SK-N-SH treated with all-trans-retinoic acid at 6 μM for 48 hours (cell line): ENCODE results near the gene SCAMP5.

ENCODE experiments used
- ATAC-seq: fragments of 200-7000 bp; cut with Tn5 transposase; 3 replicates; pipeline ENCODE4 v1.9.1; 2020; ENCODE audit warnings: mild to moderate bottlenecking, moderate library complexity
- ARNTL ChIP-seq: fragments of 450-650 bp; formaldehyde crosslinking; IDR thresholded peaks from 2 replicates; pipeline ENCODE4 v1.5.0; 2020; ENCODE audit warnings: low read depth, mild to moderate bottlenecking, moderate library complexity, borderline replicate concordance
- BACH2 ChIP-seq: fragments of 250-450 bp; sonication (Bioruptor Pico); IDR thresholded peaks from 2 replicates; pipeline ENCODE4 v1.9.0; 2021; ENCODE audit warnings: mild to moderate bottlenecking, borderline replicate concordance
- CSDC2 ChIP-seq: fragments of 250-450 bp; sonication (Bioruptor Pico); IDR thresholded peaks from 2 replicates; pipeline ENCODE4 v1.5.0; 2020; ENCODE audit warnings: mild to moderate bottlenecking, moderate library complexity
- CSRNP3 ChIP-seq: fragments of 250-450 bp; sonication (Bioruptor Pico); IDR thresholded peaks from 2 replicates; pipeline ENCODE4 v1.5.1; 2021; ENCODE audit warnings: mild to moderate bottlenecking, moderate library complexity
- ESRRG ChIP-seq: fragments of 250-450 bp; sonication (Bioruptor Pico); IDR thresholded peaks from 2 replicates; pipeline ENCODE4 v1.6.1; 2021; ENCODE audit warnings: mild to moderate bottlenecking
- GLIS3 ChIP-seq: fragments of 250-450 bp; sonication (Bioruptor Pico); IDR thresholded peaks from 2 replicates; pipeline ENCODE4 v1.5.0; 2020; ENCODE audit warnings: mild to moderate bottlenecking, moderate library complexity
- ISL1 ChIP-seq: fragments of 250-450 bp; sonication (Bioruptor Pico); IDR thresholded peaks from 2 replicates; pipeline ENCODE4 v2.1.2; 2022; ENCODE audit warnings: mild to moderate bottlenecking, moderate library complexity
- OSR1 ChIP-seq: fragments of 250-450 bp; sonication (Bioruptor Pico); IDR thresholded peaks from 2 replicates; pipeline ENCODE4 v1.8.0; 2022; ENCODE audit warnings: moderate library complexity, mild to moderate bottlenecking, inconsistent platforms
- PATZ1 ChIP-seq: fragments of 250-450 bp; sonication (Bioruptor Pico); IDR thresholded peaks from 2 replicates; pipeline ENCODE4 v1.8.0; 2020; ENCODE audit warnings: mild to moderate bottlenecking, moderate library complexity, borderline replicate concordance
- PPARA ChIP-seq: fragments of 250-450 bp; sonication (Bioruptor Pico); IDR thresholded peaks from 2 replicates; pipeline ENCODE4 v1.5.0; 2020; ENCODE audit warnings: mild to moderate bottlenecking, borderline replicate concordance
- RARB ChIP-seq: fragments of 250-450 bp; sonication (Bioruptor Pico); IDR thresholded peaks from 2 replicates; pipeline ENCODE4 v1.8.0; 2021; ENCODE audit warnings: mild to moderate bottlenecking, moderate library complexity
- SNAI2 ChIP-seq: fragments of 250-450 bp; sonication (Bioruptor Pico); IDR thresholded peaks from 2 replicates; pipeline ENCODE4 v1.5.0; 2020; ENCODE audit warnings: mild to moderate bottlenecking, moderate library complexity
- TCF4 ChIP-seq: fragments of 250-450 bp; sonication (Bioruptor Pico); IDR thresholded peaks from 2 replicates; pipeline ENCODE4 v1.8.0; 2021; ENCODE audit warnings: mild to moderate bottlenecking, moderate library complexity, borderline replicate concordance
- TOX ChIP-seq: fragments of 250-450 bp; sonication (Bioruptor Pico); IDR thresholded peaks from 2 replicates; pipeline ENCODE4 v1.8.0; 2021; ENCODE audit warnings: mild to moderate bottlenecking, moderate library complexity, borderline replicate concordance
- ZC3H10 ChIP-seq: fragments of 250-450 bp; sonication (Bioruptor Pico); IDR thresholded peaks from 2 replicates; pipeline ENCODE4 v1.5.1; 2021; ENCODE audit warnings: mild to moderate bottlenecking, moderate library complexity
- ZFP3 ChIP-seq: fragments of 250-450 bp; sonication (Bioruptor Pico); IDR thresholded peaks from 2 replicates; pipeline ENCODE4 v1.5.0; 2020; ENCODE audit warnings: mild to moderate bottlenecking, moderate library complexity
- ZFP30 ChIP-seq: fragments of 450-650 bp; formaldehyde crosslinking; IDR thresholded peaks from 2 replicates; pipeline ENCODE4 v1.5.0; 2022; ENCODE audit warnings: mild to moderate bottlenecking, moderate library complexity
- ZNF70 ChIP-seq: fragments of 450-650 bp; formaldehyde crosslinking; IDR thresholded peaks from 2 replicates; pipeline ENCODE4 v1.5.0; 2020; ENCODE audit warnings: mild to moderate bottlenecking, moderate library complexity
- ZNF8 ChIP-seq: fragments of 450-650 bp; formaldehyde crosslinking; IDR thresholded peaks from 2 replicates; pipeline ENCODE4 v1.5.0; 2020; ENCODE audit warnings: mild to moderate bottlenecking, moderate library complexity
- TF ChIP-seq, protein P1 (sequence below): fragments of 250-450 bp; sonication (Bioruptor Pico); IDR thresholded peaks from 2 replicates; pipeline ENCODE4 v1.5.0; 2020; ENCODE audit warnings: mild to moderate bottlenecking, moderate library complexity
- TF ChIP-seq, protein P2 (sequence below): fragments of 250-450 bp; sonication (Bioruptor Pico); IDR thresholded peaks from 2 replicates; pipeline ENCODE4 v1.8.0; 2021; ENCODE audit warnings: low read depth, mild to moderate bottlenecking, moderate library complexity, borderline replicate concordance
- TF ChIP-seq, protein P3 (sequence below): fragments of 250-450 bp; sonication (Bioruptor Pico); IDR thresholded peaks from 2 replicates; pipeline ENCODE4 v1.5.1; 2020; ENCODE audit warnings: low read depth, mild to moderate bottlenecking, moderate library complexity

Gene SCAMP5

GRCh38 chr15:74958908-74959585, 36.3 kb upstream of the SCAMP5 start:
- no peak for ATAC-seq
- TF ChIP-seq, protein P1, sequence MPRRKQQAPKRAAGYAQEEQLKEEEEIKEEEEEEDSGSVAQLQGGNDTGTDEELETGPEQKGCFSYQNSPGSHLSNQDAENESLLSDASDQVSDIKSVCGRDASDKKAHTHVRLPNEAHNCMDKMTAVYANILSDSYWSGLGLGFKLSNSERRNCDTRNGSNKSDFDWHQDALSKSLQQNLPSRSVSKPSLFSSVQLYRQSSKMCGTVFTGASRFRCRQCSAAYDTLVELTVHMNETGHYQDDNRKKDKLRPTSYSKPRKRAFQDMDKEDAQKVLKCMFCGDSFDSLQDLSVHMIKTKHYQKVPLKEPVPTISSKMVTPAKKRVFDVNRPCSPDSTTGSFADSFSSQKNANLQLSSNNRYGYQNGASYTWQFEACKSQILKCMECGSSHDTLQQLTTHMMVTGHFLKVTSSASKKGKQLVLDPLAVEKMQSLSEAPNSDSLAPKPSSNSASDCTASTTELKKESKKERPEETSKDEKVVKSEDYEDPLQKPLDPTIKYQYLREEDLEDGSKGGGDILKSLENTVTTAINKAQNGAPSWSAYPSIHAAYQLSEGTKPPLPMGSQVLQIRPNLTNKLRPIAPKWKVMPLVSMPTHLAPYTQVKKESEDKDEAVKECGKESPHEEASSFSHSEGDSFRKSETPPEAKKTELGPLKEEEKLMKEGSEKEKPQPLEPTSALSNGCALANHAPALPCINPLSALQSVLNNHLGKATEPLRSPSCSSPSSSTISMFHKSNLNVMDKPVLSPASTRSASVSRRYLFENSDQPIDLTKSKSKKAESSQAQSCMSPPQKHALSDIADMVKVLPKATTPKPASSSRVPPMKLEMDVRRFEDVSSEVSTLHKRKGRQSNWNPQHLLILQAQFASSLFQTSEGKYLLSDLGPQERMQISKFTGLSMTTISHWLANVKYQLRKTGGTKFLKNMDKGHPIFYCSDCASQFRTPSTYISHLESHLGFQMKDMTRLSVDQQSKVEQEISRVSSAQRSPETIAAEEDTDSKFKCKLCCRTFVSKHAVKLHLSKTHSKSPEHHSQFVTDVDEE (CRISPR knock-in tag), result no peak
- no peak for TF ChIP-seq TOX (CRISPR knock-in tag)
- no peak for TF ChIP-seq TCF4 (CRISPR knock-in tag)
- TF ChIP-seq ZFP30, result no peak
- TF ChIP-seq PATZ1, result no peak
- no peak for TF ChIP-seq ISL1

GRCh38 chr15:74959586-74959939, 35.8 kb upstream of the SCAMP5 start:
- ATAC-seq, result no peak
- TF ChIP-seq GLIS3 (CRISPR knock-in tag) (no peak), ESRRG (CRISPR knock-in tag) (no peak), CSDC2 (CRISPR knock-in tag) (no peak), RARB (CRISPR knock-in tag) (no peak), SNAI2 (CRISPR knock-in tag) (no peak), ZFP3 (CRISPR knock-in tag) (no peak), OSR1 (CRISPR knock-in tag) (no peak), CSRNP3 (CRISPR knock-in tag) (no peak), PATZ1 (no peak), ZNF8 (no peak), PPARA (CRISPR knock-in tag) (no peak), ARNTL (CRISPR knock-in tag) (no peak), ZNF70 (CRISPR knock-in tag) (no peak), BACH2 (CRISPR knock-in tag) (no peak), ZC3H10 (CRISPR knock-in tag) (no peak)
- TF ChIP-seq, protein P1 (CRISPR knock-in tag), result no peak
- TF ChIP-seq, protein P2, sequence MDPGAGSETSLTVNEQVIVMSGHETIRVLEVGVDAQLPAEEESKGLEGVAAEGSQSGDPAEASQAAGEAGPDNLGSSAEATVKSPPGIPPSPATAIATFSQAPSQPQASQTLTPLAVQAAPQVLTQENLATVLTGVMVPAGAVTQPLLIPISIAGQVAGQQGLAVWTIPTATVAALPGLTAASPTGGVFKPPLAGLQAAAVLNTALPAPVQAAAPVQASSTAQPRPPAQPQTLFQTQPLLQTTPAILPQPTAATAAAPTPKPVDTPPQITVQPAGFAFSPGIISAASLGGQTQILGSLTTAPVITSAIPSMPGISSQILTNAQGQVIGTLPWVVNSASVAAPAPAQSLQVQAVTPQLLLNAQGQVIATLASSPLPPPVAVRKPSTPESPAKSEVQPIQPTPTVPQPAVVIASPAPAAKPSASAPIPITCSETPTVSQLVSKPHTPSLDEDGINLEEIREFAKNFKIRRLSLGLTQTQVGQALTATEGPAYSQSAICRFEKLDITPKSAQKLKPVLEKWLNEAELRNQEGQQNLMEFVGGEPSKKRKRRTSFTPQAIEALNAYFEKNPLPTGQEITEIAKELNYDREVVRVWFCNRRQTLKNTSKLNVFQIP (CRISPR knock-in tag), result no peak
- TF ChIP-seq, protein P3, sequence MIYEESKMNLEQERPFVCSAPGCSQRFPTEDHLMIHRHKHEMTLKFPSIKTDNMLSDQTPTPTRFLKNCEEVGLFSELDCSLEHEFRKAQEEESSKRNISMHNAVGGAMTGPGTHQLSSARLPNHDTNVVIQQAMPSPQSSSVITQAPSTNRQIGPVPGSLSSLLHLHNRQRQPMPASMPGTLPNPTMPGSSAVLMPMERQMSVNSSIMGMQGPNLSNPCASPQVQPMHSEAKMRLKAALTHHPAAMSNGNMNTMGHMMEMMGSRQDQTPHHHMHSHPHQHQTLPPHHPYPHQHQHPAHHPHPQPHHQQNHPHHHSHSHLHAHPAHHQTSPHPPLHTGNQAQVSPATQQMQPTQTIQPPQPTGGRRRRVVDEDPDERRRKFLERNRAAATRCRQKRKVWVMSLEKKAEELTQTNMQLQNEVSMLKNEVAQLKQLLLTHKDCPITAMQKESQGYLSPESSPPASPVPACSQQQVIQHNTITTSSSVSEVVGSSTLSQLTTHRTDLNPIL (CRISPR knock-in tag), result no peak
